ENCODE measurements around the gene EIF4G2.

DNA sequence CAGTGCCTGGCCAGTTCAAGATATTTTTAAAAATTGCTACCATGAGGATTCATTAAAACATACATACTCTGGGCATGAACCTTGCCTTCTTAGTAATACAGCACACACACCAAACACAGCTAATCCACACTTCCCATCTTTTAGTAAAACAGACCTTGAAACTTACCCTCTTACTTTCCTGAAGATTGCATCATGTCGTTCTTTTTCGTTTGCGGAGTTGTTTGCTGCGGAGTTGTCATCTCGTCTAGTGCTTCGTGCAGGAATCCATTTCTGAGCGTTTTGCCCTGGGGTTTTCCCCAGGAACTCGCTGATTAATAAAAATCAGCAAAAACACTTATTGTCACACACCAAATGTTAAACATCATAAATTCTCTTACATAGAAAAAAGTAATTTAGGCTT lies 3.0 kb downstream of the EIF4G2 start:
- TF ChIP-seq ARNT (IDR thresholded peaks at IDR 0.05), result no peak
- no peak for TF ChIP-seq HDGF (IDR thresholded peaks at IDR 0.05; ENCODE audit: borderline replicate concordance)
- TF ChIP-seq L3MBTL2 (conservative IDR thresholded peaks at IDR 0.05), result no peak
- no peak for TF ChIP-seq TARDBP (IDR thresholded peaks at IDR 0.05)
- TF ChIP-seq SP1 (IDR thresholded peaks at IDR 0.05), result no peak
- TF ChIP-seq FOXA1 (IDR thresholded peaks at IDR 0.05), result no peak
- TF ChIP-seq FOXM1 (IDR thresholded peaks at IDR 0.05; ENCODE audit: borderline replicate concordance), result no peak
- no peak for TF ChIP-seq FOXK2 (IDR thresholded peaks at IDR 0.05)
- no peak for TF ChIP-seq NFRKB (IDR thresholded peaks at IDR 0.05)
- TF ChIP-seq, protein P1, sequence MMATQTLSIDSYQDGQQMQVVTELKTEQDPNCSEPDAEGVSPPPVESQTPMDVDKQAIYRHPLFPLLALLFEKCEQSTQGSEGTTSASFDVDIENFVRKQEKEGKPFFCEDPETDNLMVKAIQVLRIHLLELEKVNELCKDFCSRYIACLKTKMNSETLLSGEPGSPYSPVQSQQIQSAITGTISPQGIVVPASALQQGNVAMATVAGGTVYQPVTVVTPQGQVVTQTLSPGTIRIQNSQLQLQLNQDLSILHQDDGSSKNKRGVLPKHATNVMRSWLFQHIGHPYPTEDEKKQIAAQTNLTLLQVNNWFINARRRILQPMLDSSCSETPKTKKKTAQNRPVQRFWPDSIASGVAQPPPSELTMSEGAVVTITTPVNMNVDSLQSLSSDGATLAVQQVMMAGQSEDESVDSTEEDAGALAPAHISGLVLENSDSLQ (IDR thresholded peaks at IDR 0.05), result no peak
- TF ChIP-seq SUZ12 (IDR thresholded peaks at IDR 0.05), result no peak
- TF ChIP-seq BHLHE40 (IDR thresholded peaks at IDR 0.05; ENCODE audit: borderline replicate concordance), result no peak
- no peak for TF ChIP-seq ZNF384 (IDR thresholded peaks at IDR 0.05)
- TF ChIP-seq CTBP1 (IDR thresholded peaks at IDR 0.05; ENCODE audit: borderline replicate concordance), result no peak

Measured in HEK293T (cell line).